Urinary bladder (tissue), 4 donors: ENCODE results near the gene DPYSL5. TPM values are rescaled to one million over a fixed set of nuclear protein-coding genes. Genes with fewer than 3 reads are reported as not detected.

Experiments
- DNase-seq: peaks from one replicate; pipeline ENCODE4 v3.0.0-alpha.2; 2015; ENCODE audit errors: extremely low spot score
- H3K27ac ChIP-seq: one replicate; pipeline ENCODE4 v1.5.1; 2013; ENCODE audit warnings: low read depth, mild to moderate bottlenecking, moderate library complexity
- H3K36me3 ChIP-seq: one replicate; pipeline ENCODE4 v1.6.1; 2013; ENCODE audit warnings: mild to moderate bottlenecking, moderate library complexity; ENCODE audit not compliant: insufficient read depth
- H3K4me1 ChIP-seq: one replicate; pipeline ENCODE4 v1.6.1; 2013; ENCODE audit warnings: mild to moderate bottlenecking, moderate library complexity; ENCODE audit not compliant: insufficient read depth
- H3K4me3 ChIP-seq: one replicate; pipeline ENCODE4 v1.5.1; 2013; ENCODE audit warnings: low read depth, low read length
- WGBS: extraction: QIAGEN DNeasy Blood & Tissue Kit; methylation state at CpG from one replicate; pipeline ENCODE4 v1.1.7; 2013; 5-methylcytosine and 5-hydroxymethylcytosine counted together
- polyA plus RNA-seq: library from polyadenylated mRNA; stranded (reverse); fragments of 200-250 nt; gene quantifications from one replicate; pipeline ENCODE4 v1.2.3, GENCODE V29; 2013
- total RNA-seq: library from RNA; depleted of rRNA; stranded (reverse); fragments of >200 nt; gene quantifications from one replicate; pipeline ENCODE4 v1.2.3, GENCODE V29; 2014
- donor health status: healthy with polysubstance abuse.
- donor health status: healthy.

DPYSL5 gene
- total and polyA plus RNA-seq, 2 donors: 0.43 to 1.2 TPM

DNA sequence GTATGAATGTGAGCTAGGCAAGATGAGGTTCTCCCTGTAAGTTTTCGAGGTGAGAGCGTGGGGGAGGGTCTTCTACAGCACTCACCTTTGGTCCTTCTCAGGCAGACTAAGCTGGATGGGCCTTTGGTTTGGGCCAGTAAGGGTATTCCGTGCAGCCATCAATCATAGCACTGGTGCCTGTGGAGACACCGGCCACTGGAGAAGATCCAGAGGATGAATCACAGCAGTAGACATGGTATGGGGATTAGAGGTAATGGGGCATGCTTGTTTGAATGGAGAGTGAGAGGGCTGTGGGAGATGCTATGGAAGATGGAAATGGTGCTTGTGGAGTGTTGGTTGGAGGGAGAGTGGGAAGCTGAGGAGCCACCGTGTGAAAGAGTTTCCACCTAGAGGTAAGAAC, 138.6 kb downstream of the DPYSL5 start:
- peaks cover 1% of the 10 kb centered on the region for H3K4me1 ChIP-seq
- H3K4me3 ChIP-seq: no peak overlapping the region
- DNase-seq: no peak
- no peaks in the 10 kb centered on the region for H3K36me3 ChIP-seq
- 84% methylated on average over 5 of the region's 5 CpGs for WGBS
- no peak overlapping the region for H3K27ac ChIP-seq

- no peak for DNase-seq
- H3K4me3 ChIP-seq: no peak overlapping the region
- H3K36me3 ChIP-seq: no peaks in the 10 kb centered on the region
- H3K4me1 ChIP-seq: peaks cover 1% of the 10 kb centered on the region
- WGBS: 76% methylated on average over 4 of the region's 4 CpGs
- no peak overlapping the region for H3K27ac ChIP-seq
Measured at GRCh38 chr2:26988058-26988860, 140.3 kb downstream of the DPYSL5 start.

DNA sequence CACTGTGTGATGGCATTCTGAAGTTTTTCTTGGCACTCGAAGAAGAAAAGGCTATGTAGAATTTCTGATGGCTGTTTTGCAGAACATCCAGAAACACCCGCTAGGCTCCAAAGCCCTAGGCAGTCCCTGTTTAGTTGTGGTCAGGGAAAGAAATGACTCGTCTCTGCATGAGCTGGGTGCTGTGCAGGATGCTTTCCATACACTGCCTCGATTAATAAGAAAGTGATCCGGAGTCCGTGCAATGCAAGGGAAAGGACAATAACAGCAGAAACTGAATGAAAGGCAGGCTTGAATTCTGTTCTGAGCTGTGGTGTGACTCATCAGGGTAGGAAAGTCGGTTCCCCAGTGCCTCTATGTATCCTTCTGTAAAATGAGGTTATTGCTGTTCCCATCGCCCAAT, 141.2 kb downstream of the DPYSL5 start:
- WGBS: 84% methylated on average over 8 of the region's 8 CpGs
- no peaks in the 10 kb centered on the region for H3K36me3 ChIP-seq
- H3K27ac ChIP-seq: no peak overlapping the region
- DNase-seq: no peak
- H3K4me1 ChIP-seq: peaks cover 1% of the 10 kb centered on the region
- no peak overlapping the region for H3K4me3 ChIP-seq

DNA sequence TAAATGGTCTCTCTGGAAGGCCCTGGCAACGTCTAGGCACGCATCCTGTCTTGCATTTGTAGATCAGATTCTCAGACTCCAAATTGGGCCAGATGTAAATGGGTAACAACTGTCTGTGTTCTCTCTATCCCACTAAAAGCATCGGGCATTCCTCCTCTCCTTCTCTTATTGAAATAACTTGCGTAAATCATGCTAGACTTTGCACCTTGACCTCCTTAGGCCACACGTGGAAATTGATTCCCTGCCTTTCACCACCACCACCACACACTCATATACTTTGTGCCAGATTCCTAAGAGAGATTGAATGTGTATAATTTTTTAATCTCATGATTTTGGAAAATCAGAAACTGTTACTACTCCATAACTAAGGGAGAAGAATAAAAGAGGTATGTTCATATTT, 143.8 kb downstream of the DPYSL5 start:
- DNase-seq: no peak
- H3K27ac ChIP-seq: no peak overlapping the region
- no peaks in the 10 kb centered on the region for H3K36me3 ChIP-seq
- no peak overlapping the region for H3K4me3 ChIP-seq
- 77% methylated on average over 5 of the region's 5 CpGs for WGBS
- peaks cover 1% of the 10 kb centered on the region for H3K4me1 ChIP-seq

DNA sequence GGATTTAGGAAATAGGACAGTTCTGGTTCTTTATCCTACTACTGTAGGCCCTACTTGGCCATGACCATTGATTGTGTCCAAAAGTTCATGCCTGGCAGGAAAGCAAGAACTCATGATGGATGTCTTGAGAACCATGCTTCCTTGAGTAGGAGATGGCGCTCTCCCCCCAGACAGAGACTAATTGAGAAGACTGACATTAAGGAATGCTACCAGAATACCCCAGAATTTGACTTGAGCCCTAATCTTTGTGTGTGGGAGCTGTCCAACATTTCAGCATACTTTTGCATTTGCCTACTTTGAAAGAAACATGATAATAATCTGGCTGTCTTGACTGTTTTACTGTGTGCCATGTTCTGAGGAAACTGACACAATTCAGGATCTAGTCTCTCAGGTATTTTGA, 145.8 kb downstream of the DPYSL5 start:
- H3K4me3 ChIP-seq: no peak overlapping the region
- WGBS: 80% methylated on average over 1 of the region's 1 CpG

DNA sequence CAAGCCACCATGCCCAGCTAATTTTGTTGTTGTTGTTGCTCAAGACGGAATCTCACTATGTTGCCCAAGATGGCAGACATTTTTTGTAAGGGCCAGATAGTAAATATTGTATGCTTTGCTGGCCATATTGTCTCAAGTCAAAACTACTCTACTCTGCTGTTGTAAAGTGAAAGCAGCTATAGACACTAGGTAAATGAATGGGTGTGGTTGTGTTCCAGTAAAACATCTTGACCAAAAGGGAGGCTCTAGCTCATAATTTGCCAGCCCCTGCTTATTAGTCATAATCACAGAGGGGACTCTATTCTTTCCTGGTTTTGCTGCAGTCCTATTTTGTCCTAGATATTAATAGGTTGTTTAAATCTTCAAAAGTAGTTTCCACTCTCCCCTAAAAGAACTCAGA, 147.1 kb downstream of the DPYSL5 start:
- WGBS: 95% methylated on average over 1 of the region's 1 CpG
- DNase-seq: no peak
- Histone ChIP-seq H3K36me3 (no peaks in the 10 kb centered on the region), H3K27ac (no peak overlapping the region), H3K4me1 (no peaks in the 10 kb centered on the region), H3K4me3 (no peak overlapping the region)

More for the DNA sequence above, 145.8 kb downstream of the DPYSL5 start:
- no peaks in the 10 kb centered on the region for H3K4me1 ChIP-seq
- no peak for DNase-seq
- H3K27ac ChIP-seq: no peak overlapping the region
- H3K36me3 ChIP-seq: no peaks in the 10 kb centered on the region

DNA sequence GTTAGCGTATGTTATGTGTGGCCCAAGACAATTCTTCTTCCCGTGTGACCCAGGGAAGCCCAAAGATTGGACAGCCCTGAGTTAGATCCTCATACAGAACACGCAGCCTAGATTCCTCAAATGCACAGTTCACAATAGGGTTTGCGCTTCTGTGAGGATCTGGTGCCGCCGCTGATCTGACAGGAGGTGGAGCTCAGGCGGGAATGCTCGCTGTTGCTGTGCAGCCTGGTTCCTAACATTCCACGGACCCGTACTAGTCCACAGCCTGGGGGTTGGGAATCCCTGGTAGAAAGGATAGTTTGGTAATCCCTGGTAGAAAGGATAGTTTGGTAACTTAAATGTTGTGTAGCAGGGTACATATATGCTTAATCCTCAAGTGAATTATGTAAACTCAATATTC, 149.5 kb downstream of the DPYSL5 start:
- WGBS: 72% methylated on average over 10 of the region's 10 CpGs
- Histone ChIP-seq H3K4me3 (no peak overlapping the region), H3K4me1 (no peaks in the 10 kb centered on the region), H3K36me3 (no peaks in the 10 kb centered on the region), H3K27ac (no peak overlapping the region)
- DNase-seq: no peak

GRCh38 chr2:26998323-26998722, 150.4 kb downstream of the DPYSL5 start:
- H3K36me3 ChIP-seq: no peaks in the 10 kb centered on the region
- DNase-seq: no peak
- H3K4me1 ChIP-seq: no peaks in the 10 kb centered on the region
- 82% methylated on average over 1 of the region's 1 CpG for WGBS
- no peak overlapping the region for H3K27ac ChIP-seq
- no peak overlapping the region for H3K4me3 ChIP-seq

Other genes starting within 250 kb of the DPYSL5 start
- not detected for gene CIB4, start 206.8 kb upstream of the DPYSL5 start, total RNA-seq
- not detected for gene CIB4, start 206.8 kb upstream of the DPYSL5 start, polyA plus RNA-seq
- 4.7 TPM for gene KCNK3, start 155.4 kb upstream of the DPYSL5 start, total RNA-seq
- gene KCNK3, start 155.4 kb upstream of the DPYSL5 start, polyA plus RNA-seq: 11.4 TPM
- 12.4 TPM for gene SLC35F6, start 83.8 kb upstream of the DPYSL5 start, total RNA-seq
- gene SLC35F6, start 83.8 kb upstream of the DPYSL5 start, polyA plus RNA-seq: 18.8 TPM
- gene CENPA, start 62.1 kb upstream of the DPYSL5 start, total RNA-seq: 6.1 TPM
- 0.53 TPM for gene CENPA, start 62.1 kb upstream of the DPYSL5 start, polyA plus RNA-seq
- 3.2 TPM for gene MAPRE3, start 122.5 kb downstream of the DPYSL5 start, total RNA-seq
- gene MAPRE3, start 122.5 kb downstream of the DPYSL5 start, polyA plus RNA-seq: 24.4 TPM
- gene TMEM214, start 184.8 kb downstream of the DPYSL5 start, total RNA-seq: 54.4 TPM
- gene TMEM214, start 184.8 kb downstream of the DPYSL5 start, polyA plus RNA-seq: 49.8 TPM
- 12.0 TPM for gene AGBL5, start 203.5 kb downstream of the DPYSL5 start, total RNA-seq
- 31.0 TPM for gene AGBL5, start 203.5 kb downstream of the DPYSL5 start, polyA plus RNA-seq
- 273 TPM for gene OST4, start 223.5 kb downstream of the DPYSL5 start, total RNA-seq
- 386 TPM for gene OST4, start 223.5 kb downstream of the DPYSL5 start, polyA plus RNA-seq
- gene EMILIN1, start 230.5 kb downstream of the DPYSL5 start, total RNA-seq: 122 TPM
- 347 TPM for gene EMILIN1, start 230.5 kb downstream of the DPYSL5 start, polyA plus RNA-seq
- 1.7 TPM for gene KHK, start 238.6 kb downstream of the DPYSL5 start, total RNA-seq
- 6.8 TPM for gene KHK, start 238.6 kb downstream of the DPYSL5 start, polyA plus RNA-seq